H1 (cell line): Measurements from ENCODE around the gene KCNQ1.

Experiments
- HDAC6 ChIP-seq: IDR thresholded peaks from one replicate; pipeline ENCODE4 v1.7.1; 2012; ENCODE audit warnings: low read depth, mild to moderate bottlenecking, inconsistent platforms, low read length, moderate library complexity
- TCF12 ChIP-seq: IDR thresholded peaks from 2 replicates; pipeline ENCODE4 v1.6.1; 2011; ENCODE audit warnings: low read depth, mild to moderate bottlenecking, low read length

DNA sequence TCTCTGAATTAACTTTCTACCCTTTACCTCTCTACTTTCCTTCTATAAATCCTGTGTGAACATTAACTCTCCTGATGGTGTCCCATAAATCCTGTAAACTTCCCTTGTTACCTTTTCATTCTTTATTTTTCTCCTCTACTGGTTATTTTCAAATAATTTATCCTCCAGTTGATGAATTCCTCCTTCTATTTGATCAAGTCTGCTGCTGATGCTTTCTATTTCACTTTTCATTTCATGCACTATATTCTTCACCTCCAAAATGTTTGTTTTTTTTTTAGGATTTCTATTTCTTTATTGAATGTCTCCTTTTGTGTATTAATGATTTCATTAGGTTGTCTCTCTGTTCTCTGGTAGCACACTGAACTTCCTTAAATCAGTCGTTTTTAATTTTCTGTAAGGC, 186.4 kb downstream of the KCNQ1 start:
- TF ChIP-seq TCF12: no peak
- TF ChIP-seq HDAC6: no peak
